ENCODE results near the gene FTO. TPM values are rescaled to one million over a fixed set of nuclear protein-coding genes. Genes with fewer than 3 reads are reported as not detected.

FTO gene
- total and polyA plus RNA-seq, 2 of the 13 experiments (the other 11 are each of a cell fraction or from before 2014, with no cell fraction given): 41.6 to 55.8 TPM

DNA sequence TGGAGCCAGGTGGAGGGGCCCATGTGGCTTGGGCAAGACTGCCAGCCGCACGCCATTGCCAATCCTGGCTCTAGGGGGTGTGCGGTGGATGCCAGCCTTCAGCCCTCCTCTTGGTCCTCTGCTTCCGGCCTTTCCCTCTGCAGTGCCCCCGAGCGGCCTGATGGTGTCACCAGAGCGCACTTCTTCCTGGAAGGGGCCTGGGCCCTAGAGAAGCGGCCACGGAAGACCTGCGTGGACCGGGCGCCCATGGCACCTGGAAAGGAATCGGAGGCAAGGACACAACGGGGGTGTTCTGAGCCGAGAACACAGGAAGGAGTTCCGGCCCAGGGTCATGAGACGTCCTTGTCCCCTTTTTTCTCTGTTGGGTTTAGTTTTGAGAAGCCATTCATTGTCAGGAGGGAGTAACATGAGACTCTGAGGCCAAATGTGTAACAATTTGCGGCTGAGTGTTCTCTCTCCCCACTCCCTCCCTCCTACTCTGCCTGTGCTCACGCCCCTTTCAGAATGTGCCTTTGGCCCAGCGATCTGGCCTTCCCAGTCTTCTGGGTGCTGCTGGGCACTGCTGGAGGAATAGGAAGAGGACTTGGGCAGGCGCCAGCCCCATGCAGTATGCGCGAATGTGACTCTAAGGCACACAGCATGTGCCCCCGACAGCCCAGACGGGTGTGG is 489.8 kb downstream of the FTO start (continued):
- no peak for TF ChIP-seq SYNCRIP (IDR thresholded peaks at IDR 0.05; ENCODE audit: insufficient read depth, low read depth, low read length)
- no peak for TF ChIP-seq JUN (CRISPR knock-in tag; IDR thresholded peaks at IDR 0.05)
- no peak for TF ChIP-seq ZNF335 (CRISPR knock-in tag; IDR thresholded peaks at IDR 0.05)
- TF ChIP-seq, protein P1, sequence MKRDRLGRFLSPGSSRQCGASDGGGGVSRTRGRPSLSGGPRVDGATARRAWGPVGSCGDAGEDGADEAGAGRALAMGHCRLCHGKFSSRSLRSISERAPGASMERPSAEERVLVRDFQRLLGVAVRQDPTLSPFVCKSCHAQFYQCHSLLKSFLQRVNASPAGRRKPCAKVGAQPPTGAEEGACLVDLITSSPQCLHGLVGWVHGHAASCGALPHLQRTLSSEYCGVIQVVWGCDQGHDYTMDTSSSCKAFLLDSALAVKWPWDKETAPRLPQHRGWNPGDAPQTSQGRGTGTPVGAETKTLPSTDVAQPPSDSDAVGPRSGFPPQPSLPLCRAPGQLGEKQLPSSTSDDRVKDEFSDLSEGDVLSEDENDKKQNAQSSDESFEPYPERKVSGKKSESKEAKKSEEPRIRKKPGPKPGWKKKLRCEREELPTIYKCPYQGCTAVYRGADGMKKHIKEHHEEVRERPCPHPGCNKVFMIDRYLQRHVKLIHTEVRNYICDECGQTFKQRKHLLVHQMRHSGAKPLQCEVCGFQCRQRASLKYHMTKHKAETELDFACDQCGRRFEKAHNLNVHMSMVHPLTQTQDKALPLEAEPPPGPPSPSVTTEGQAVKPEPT (CRISPR knock-in tag; IDR thresholded peaks at IDR 0.05; ENCODE audit: low read depth): no peak
- peak; percentile 63 for TF ChIP-seq THAP11 (CRISPR knock-in tag; IDR thresholded peaks at IDR 0.05)
- no peak for TF ChIP-seq ZBTB42 (CRISPR knock-in tag; IDR thresholded peaks at IDR 0.05)
- TF ChIP-seq, protein P2, sequence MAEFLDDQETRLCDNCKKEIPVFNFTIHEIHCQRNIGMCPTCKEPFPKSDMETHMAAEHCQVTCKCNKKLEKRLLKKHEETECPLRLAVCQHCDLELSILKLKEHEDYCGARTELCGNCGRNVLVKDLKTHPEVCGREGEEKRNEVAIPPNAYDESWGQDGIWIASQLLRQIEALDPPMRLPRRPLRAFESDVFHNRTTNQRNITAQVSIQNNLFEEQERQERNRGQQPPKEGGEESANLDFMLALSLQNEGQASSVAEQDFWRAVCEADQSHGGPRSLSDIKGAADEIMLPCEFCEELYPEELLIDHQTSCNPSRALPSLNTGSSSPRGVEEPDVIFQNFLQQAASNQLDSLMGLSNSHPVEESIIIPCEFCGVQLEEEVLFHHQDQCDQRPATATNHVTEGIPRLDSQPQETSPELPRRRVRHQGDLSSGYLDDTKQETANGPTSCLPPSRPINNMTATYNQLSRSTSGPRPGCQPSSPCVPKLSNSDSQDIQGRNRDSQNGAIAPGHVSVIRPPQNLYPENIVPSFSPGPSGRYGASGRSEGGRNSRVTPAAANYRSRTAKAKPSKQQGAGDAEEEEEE (CRISPR knock-in tag; IDR thresholded peaks at IDR 0.05; ENCODE audit: borderline replicate concordance): no peak
- TF ChIP-seq, protein P3, sequence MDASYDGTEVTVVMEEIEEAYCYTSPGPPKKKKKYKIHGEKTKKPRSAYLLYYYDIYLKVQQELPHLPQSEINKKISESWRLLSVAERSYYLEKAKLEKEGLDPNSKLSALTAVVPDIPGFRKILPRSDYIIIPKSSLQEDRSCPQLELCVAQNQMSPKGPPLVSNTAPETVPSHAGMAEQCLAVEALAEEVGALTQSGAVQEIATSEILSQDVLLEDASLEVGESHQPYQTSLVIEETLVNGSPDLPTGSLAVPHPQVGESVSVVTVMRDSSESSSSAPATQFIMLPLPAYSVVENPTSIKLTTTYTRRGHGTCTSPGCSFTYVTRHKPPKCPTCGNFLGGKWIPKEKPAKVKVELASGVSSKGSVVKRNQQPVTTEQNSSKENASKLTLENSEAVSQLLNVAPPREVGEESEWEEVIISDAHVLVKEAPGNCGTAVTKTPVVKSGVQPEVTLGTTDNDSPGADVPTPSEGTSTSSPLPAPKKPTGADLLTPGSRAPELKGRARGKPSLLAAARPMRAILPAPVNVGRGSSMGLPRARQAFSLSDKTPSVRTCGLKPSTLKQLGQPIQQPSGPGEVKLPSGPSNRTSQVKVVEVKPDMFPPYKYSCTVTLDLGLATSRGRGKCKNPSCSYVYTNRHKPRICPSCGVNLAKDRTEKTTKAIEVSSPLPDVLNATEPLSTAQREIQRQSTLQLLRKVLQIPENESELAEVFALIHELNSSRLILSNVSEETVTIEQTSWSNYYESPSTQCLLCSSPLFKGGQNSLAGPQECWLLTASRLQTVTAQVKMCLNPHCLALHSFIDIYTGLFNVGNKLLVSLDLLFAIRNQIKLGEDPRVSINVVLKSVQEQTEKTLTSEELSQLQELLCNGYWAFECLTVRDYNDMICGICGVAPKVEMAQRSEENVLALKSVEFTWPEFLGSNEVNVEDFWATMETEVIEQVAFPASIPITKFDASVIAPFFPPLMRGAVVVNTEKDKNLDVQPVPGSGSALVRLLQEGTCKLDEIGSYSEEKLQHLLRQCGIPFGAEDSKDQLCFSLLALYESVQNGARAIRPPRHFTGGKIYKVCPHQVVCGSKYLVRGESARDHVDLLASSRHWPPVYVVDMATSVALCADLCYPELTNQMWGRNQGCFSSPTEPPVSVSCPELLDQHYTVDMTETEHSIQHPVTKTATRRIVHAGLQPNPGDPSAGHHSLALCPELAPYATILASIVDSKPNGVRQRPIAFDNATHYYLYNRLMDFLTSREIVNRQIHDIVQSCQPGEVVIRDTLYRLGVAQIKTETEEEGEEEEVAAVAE (CRISPR knock-in tag; IDR thresholded peaks at IDR 0.05; ENCODE audit: borderline replicate concordance): peak; percentile 60; the same call in 1 of the 2 replicates
- no peak for TF ChIP-seq MTA1 (CRISPR knock-in tag; IDR thresholded peaks at IDR 0.05; ENCODE audit: borderline replicate concordance)
- TF ChIP-seq, protein P4, sequence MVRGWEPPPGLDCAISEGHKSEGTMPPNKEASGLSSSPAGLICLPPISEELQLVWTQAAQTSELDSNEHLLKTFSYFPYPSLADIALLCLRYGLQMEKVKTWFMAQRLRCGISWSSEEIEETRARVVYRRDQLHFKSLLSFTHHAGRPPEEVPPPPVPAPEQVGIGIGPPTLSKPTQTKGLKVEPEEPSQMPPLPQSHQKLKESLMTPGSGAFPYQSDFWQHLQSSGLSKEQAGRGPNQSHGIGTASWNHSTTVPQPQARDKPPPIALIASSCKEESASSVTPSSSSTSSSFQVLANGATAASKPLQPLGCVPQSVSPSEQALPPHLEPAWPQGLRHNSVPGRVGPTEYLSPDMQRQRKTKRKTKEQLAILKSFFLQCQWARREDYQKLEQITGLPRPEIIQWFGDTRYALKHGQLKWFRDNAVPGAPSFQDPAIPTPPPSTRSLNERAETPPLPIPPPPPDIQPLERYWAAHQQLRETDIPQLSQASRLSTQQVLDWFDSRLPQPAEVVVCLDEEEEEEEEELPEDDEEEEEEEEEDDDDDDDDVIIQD (CRISPR knock-in tag; IDR thresholded peaks at IDR 0.05; ENCODE audit: low read depth): peak; percentile 64; the same call in 1 of the 2 replicates
- 0 out of 2 replicates have a peak, but pooled peaks have one; percentile 55 for TF ChIP-seq ZNF891 (CRISPR knock-in tag; IDR thresholded peaks at IDR 0.05)
- no peak for TF ChIP-seq NAIF1 (CRISPR knock-in tag; IDR thresholded peaks at IDR 0.05; ENCODE audit: borderline replicate concordance)
- TF ChIP-seq MAFF (IDR thresholded peaks at IDR 0.05; ENCODE audit: low read depth, low read length): no peak
- peak; percentile 90 for TF ChIP-seq RAD21 (CRISPR knock-in tag; IDR thresholded peaks at IDR 0.05)
- TF ChIP-seq CBX5 (CRISPR knock-in tag; IDR thresholded peaks at IDR 0.05; ENCODE audit: borderline replicate concordance): peak; percentile 96; the same call in 1 of the 2 replicates
- TF ChIP-seq KAT2B (IDR thresholded peaks at IDR 0.05; ENCODE audit: borderline replicate concordance, low read depth, low read length): no peak
- TF ChIP-seq JUND (CRISPR knock-in tag; IDR thresholded peaks at IDR 0.05): no peak
- no peak for TF ChIP-seq SP5 (CRISPR knock-in tag; IDR thresholded peaks at IDR 0.05; ENCODE audit: borderline replicate concordance, low read depth)
- TF ChIP-seq ESRRA (CRISPR knock-in tag; IDR thresholded peaks at IDR 0.05; ENCODE audit: low read depth): no peak
- TF ChIP-seq THYN1 (CRISPR knock-in tag; IDR thresholded peaks at IDR 0.05; ENCODE audit: borderline replicate concordance, low read depth): no peak
- peak; percentile 53; the same call in 1 of the 2 replicates for TF ChIP-seq ZNF331 (CRISPR knock-in tag; IDR thresholded peaks at IDR 0.05)
